NCI-H2196 (cell line): ENCODE measurements around the gene PLD6.
"Not testable (repeated sequence)": the region's sequence is repeated elsewhere in the genome, so short reads cannot be mapped to it uniquely, and the experiment has no call there.

Experiments used
- DNase-seq: peaks from one replicate; lab custom pipeline; 2025; ENCODE audit not compliant: unreplicated experiment; lab: John Stamatoyannopoulos, UW

The PLD6 gene

GRCh38 chr17:17201907-17202306 is 4.2 kb downstream of the PLD6 start:
- DNase-seq = no peak

GRCh38 chr17:17201271-17201670 is 4.9 kb downstream of the PLD6 start:
- DNase-seq = no peak

- DNase-seq = no peak
Measured at GRCh38 chr17:17200831-17201230, 5.3 kb downstream of the PLD6 start.

GRCh38 chr17:17200311-17200710 is 5.8 kb downstream of the PLD6 start:
- DNase-seq = no peak

GRCh38 chr17:17198281-17198680 is 7.9 kb downstream of the PLD6 start:
- no peak for DNase-seq

- no peak for DNase-seq
Measured at GRCh38 chr17:17196776-17197175, 9.4 kb downstream of the PLD6 start.

- DNase-seq = not testable (repeated sequence)
Measured at GRCh38 chr17:17195466-17195865, 10.7 kb downstream of the PLD6 start.

GRCh38 chr17:17191961-17192381 is 14.2 kb downstream of the PLD6 start:
- DNase-seq = no peak

- no peak for DNase-seq
Measured at GRCh38 chr17:17191346-17191792, 14.8 kb downstream of the PLD6 start.

GRCh38 chr17:17190188-17190587 is 15.9 kb downstream of the PLD6 start:
- no peak for DNase-seq

- no peak for DNase-seq
Measured at GRCh38 chr17:17189559-17189958, 16.6 kb downstream of the PLD6 start.

GRCh38 chr17:17188586-17188985 is 17.5 kb downstream of the PLD6 start:
- no peak for DNase-seq

GRCh38 chr17:17186551-17187505 is 19.3 kb downstream of the PLD6 start:
- DNase-seq = no peak

GRCh38 chr17:17186051-17186450 is 20.1 kb downstream of the PLD6 start:
- DNase-seq = no peak

GRCh38 chr17:17184985-17185757 is 21.0 kb downstream of the PLD6 start:
- DNase-seq = not testable (repeated sequence)

- DNase-seq = no peak
Measured at GRCh38 chr17:17183744-17184143, 22.4 kb downstream of the PLD6 start.

- no peak for DNase-seq
Measured at GRCh38 chr17:17182598-17183136, 23.5 kb downstream of the PLD6 start.

- no peak for DNase-seq
Measured at GRCh38 chr17:17181666-17182597, 24.2 kb downstream of the PLD6 start.

- no peak for DNase-seq
Measured at GRCh38 chr17:17180741-17181525, 25.2 kb downstream of the PLD6 start.

- DNase-seq = no peak
Measured at GRCh38 chr17:17180141-17180603, 26.0 kb downstream of the PLD6 start.
